T-cell (primary cell): Measurements from ENCODE around the gene TPRG1. TPM values are rescaled to one million over a fixed set of nuclear protein-coding genes. Genes with fewer than 3 reads are reported as not detected.

ENCODE experiments used
- ATAC-seq, 4 experiments: fragments of 200-7000 bp in 3 of 4; fragments of 150-1000 bp in 1 of 4; cut with Tn5 transposase; replicated peaks in 1 of 4; 1 replicate in 3 of 4; 2 replicates in 1 of 4; pipeline ENCODE4 v1.10.0; 2021; ENCODE audit warnings: moderate library complexity in 3 of 4, mild to moderate bottlenecking in 2 of 4, moderate number of reproducible peaks in 1 of 4
- CTCF ChIA-PET, 2 donors: fragments of 300-600 bp; sonication (Branson Sonifier 250); formaldehyde crosslinking; loops; one replicate each; lab custom pipeline; 2022; ENCODE audit warnings: antibody characterized with exemption in 2 of 2; lab: Charles Lee
- POLR2A ChIA-PET, 2 donors: fragments of 300-600 bp; sonication (Branson Sonifier 250); formaldehyde crosslinking; loops; one replicate each; lab custom pipeline; 2022; ENCODE audit warnings: antibody characterized with exemption in 2 of 2; lab: Charles Lee
- DNase-seq, 35 experiments: peaks; one replicate each; pipeline versions ENCODE4 v3.0.0 to v3.0.0-alpha.2; 2013 to 2023
- H3K27ac ChIP-seq: one replicate; pipeline ENCODE4 v1.5.1; 2013; ENCODE audit warnings: low read length
- H3K27me3 ChIP-seq, 2 experiments: replicated peaks in 1 of 2; 1 replicate in 1 of 2; 2 replicates in 1 of 2; pipeline versions ENCODE4 v1.6.1 to v1.7.0; 2013; ENCODE audit warnings: low read length in 1 of 2, mixed read lengths in 1 of 2; ENCODE audit not compliant: control insufficient read depth in 2 of 2, insufficient read depth in 2 of 2; ENCODE audit errors: extremely low read depth in 1 of 2
- H3K36me3 ChIP-seq, 2 donors: 1 replicate in 1 of 2; 2 replicates in 1 of 2; pipeline versions ENCODE4 v1.6.1 to v1.7.0; 2013; ENCODE audit warnings: low read length in 1 of 2; ENCODE audit not compliant: control insufficient read depth in 2 of 2, insufficient read depth in 1 of 2; ENCODE audit errors: extremely low read depth in 1 of 2
- H3K4me1 ChIP-seq, 2 experiments: 1 replicate in 1 of 2; 2 replicates in 1 of 2; pipeline versions ENCODE4 v1.6.1 to v1.7.0; 2013; ENCODE audit warnings: low read length in 2 of 2, mixed read lengths in 1 of 2; ENCODE audit not compliant: insufficient read depth in 2 of 2, control insufficient read depth in 1 of 2; ENCODE audit errors: extremely low read depth in 1 of 2
- H3K4me3 ChIP-seq, 2 donors: 1 replicate in 1 of 2; 2 replicates in 1 of 2; pipeline versions ENCODE4 v1.5.1 to v1.7.0; 2013; ENCODE audit warnings: mild to moderate bottlenecking in 2 of 2, low read length in 1 of 2, moderate library complexity in 1 of 2; ENCODE audit not compliant: control insufficient read depth in 1 of 2; ENCODE audit errors: extremely low read depth in 1 of 2
- H3K9me3 ChIP-seq: 2 replicates; pipeline ENCODE4 v1.7.0; 2013
- H3K27ac Mint-ChIP-seq, 2 donors: one replicate each; pipeline ENCODE4 v1.8.0; 2020 to 2021; ENCODE audit warnings: mild to moderate bottlenecking in 2 of 2, mixed read lengths in 2 of 2
- H3K27me3 Mint-ChIP-seq, 2 donors: one replicate each; pipeline ENCODE4 v1.8.0; 2021 to 2022; ENCODE audit warnings: mixed read lengths in 2 of 2
- H3K36me3 Mint-ChIP-seq: one replicate; pipeline ENCODE4 v1.8.0; 2021; ENCODE audit warnings: mixed read lengths
- H3K4me1 Mint-ChIP-seq, 3 donors: one replicate each; pipeline ENCODE4 v1.8.0; 2020 to 2022; ENCODE audit warnings: mixed read lengths in 3 of 3, mild to moderate bottlenecking in 1 of 3
- H3K4me3 Mint-ChIP-seq, 3 donors: one replicate each; pipeline ENCODE4 v1.8.0; 2020 to 2022; ENCODE audit warnings: mild to moderate bottlenecking in 3 of 3, mixed read lengths in 3 of 3, moderate library complexity in 3 of 3
- H3K9me3 Mint-ChIP-seq, 3 donors: one replicate each; pipeline ENCODE4 v1.8.0; 2020 to 2022; ENCODE audit warnings: mixed read lengths in 3 of 3
- WGBS: methylation state at CpG from one replicate; pipeline ENCODE4 v1.1.5; 2013; ENCODE audit warnings: missing lambda C conversion rate; ENCODE audit not compliant: insufficient coverage; 5-methylcytosine and 5-hydroxymethylcytosine counted together
- total RNA-seq, 35 experiments: library from RNA in 6 of 35; stranded (reverse) in 6 of 35; fragments of 120-200 nt in 1 of 35; gene quantifications; one replicate each; pipeline versions ENCODE4 v1.2.1 to v1.2.4 and lab custom pipeline; 2013 to 2026

Gene TPRG1
- total RNA-seq, 5 donors from 2014 or later (not counting 1 experiment from before 2014, with no cell fraction given), result 5.6 to 28.4 (median 15.5) TPM

DNA sequence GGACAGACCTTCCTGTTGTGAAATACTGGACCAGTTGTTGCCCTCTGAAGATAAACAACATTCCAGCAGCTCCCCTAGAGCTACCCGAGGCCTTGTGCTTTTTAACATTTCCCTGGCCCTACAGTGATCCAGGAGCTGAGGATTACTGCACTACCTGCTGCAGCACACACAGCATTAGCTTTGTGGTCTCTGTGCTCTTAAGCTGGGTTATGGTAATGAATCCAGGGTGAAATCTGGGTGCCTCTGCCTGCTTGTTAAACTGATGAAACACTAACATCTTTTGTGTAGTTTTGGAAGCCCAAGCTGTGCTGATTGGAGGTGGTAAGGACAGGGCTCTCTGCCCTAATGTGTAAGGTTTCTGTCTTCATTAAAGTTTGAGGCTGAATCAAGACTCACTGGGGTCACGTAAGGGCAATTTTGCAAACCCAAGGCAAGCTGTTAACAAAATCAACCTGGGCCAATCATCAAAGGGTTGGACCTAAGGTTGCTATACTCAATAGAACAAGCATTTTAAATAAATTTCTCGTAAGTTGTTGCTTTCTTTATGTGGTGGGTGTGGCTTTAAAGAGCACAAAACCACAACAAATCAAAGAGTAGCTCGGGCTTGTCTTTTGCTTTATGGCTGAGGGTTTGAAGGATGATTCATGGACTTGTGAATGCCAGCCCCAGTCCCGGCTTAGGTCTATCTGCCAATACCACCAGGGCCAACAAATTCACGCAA is 183.9 kb downstream of the TPRG1 start:
- CTCF ChIA-PET, result interaction anchor here (0.6 to 2.1 kb wide), 9 partner anchors 13 to 1615 kb away, joined by 3 to 10 read pairs (median 3); no protein-coding TSS in a partner anchor
- H3K27ac Mint-ChIP-seq, result peak overlapping the region; percentile 91 to 92
- peak overlapping the region; percentile 61 for H3K27ac ChIP-seq
- POLR2A ChIA-PET, result interaction anchor here in 1 of 2 donors (0.6 to 1.2 kb wide), 4 partner anchors 14 to 38 kb away, joined by 3 read pairs; no protein-coding TSS in a partner anchor
- DNase-seq (peak in 33 of 35 experiments; percentile 1 to 70 (median 18)), ATAC-seq (peak; percentile 87 to 98 (median 96))
- peak overlapping the region in 1 of 2 donors; percentile 3 for H3K4me3 ChIP-seq
- no peaks in the 10 kb centered on the region for H3K36me3 Mint-ChIP-seq
- peaks cover 30 to 41% (median 36%) of the 10 kb centered on the region in 3 donors for H3K4me1 Mint-ChIP-seq
- no peaks in the 10 kb centered on the region for H3K36me3 ChIP-seq
- WGBS, result no CpG with 5 or more reads among the region's 6 CpGs
- no peaks in the 10 kb centered on the region for H3K27me3 ChIP-seq
- H3K9me3 ChIP-seq, result no peaks in the 10 kb centered on the region
- no peaks in the 10 kb centered on the region for H3K27me3 Mint-ChIP-seq
- no peaks in the 10 kb centered on the region for H3K9me3 Mint-ChIP-seq
- H3K4me3 Mint-ChIP-seq, result peak overlapping the region; percentile 43 to 64 (median 49)
- H3K4me1 ChIP-seq, result peaks cover 17 to 20% of the 10 kb centered on the region in 2 experiments

DNA sequence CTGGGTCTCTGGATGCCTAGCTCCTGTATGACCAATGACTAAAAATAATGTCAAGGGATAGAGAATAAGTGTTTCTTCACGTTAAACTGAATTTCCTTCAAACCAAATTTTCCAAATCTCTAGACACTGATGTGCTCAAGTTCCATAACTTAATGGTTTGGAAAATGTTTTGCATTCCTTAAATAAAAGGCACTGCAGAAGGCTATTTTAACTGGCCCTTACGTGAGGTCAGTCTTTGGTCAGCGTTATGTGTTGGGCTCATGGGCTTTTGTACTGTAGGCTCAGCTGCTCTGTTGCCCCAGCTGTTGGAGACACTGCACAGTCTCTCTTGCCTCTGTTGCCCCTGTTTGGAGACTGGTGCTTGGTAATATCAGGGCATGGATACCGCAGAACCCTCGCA is 188.5 kb downstream of the TPRG1 start:
- no peak overlapping the region for H3K4me3 ChIP-seq
- H3K9me3 ChIP-seq, result no peaks in the 10 kb centered on the region
- Mint-ChIP-seq H3K4me1 (peaks cover 16 to 31% (median 23%) of the 10 kb centered on the region in 3 donors), H3K9me3 (no peaks in the 10 kb centered on the region), H3K27ac (no peak overlapping the region), H3K27me3 (no peaks in the 10 kb centered on the region), H3K4me3 (no peak overlapping the region), H3K36me3 (no peaks in the 10 kb centered on the region)
- no peaks in the 10 kb centered on the region for H3K27me3 ChIP-seq
- no peak overlapping the region for H3K27ac ChIP-seq
- H3K36me3 ChIP-seq, result no peaks in the 10 kb centered on the region
- POLR2A ChIA-PET, result no interaction called here
- ATAC-seq, result no peak
- CTCF ChIA-PET, result interaction anchor here in 1 of 2 donors (0.5 kb wide), 1 partner anchor 1623 kb away, joined by 9 read pairs; no protein-coding TSS in a partner anchor
- peaks cover 8 to 11% of the 10 kb centered on the region in 2 experiments for H3K4me1 ChIP-seq
- no peak for DNase-seq
- 93% methylated on average over 4 of the region's 5 CpGs for WGBS

DNA sequence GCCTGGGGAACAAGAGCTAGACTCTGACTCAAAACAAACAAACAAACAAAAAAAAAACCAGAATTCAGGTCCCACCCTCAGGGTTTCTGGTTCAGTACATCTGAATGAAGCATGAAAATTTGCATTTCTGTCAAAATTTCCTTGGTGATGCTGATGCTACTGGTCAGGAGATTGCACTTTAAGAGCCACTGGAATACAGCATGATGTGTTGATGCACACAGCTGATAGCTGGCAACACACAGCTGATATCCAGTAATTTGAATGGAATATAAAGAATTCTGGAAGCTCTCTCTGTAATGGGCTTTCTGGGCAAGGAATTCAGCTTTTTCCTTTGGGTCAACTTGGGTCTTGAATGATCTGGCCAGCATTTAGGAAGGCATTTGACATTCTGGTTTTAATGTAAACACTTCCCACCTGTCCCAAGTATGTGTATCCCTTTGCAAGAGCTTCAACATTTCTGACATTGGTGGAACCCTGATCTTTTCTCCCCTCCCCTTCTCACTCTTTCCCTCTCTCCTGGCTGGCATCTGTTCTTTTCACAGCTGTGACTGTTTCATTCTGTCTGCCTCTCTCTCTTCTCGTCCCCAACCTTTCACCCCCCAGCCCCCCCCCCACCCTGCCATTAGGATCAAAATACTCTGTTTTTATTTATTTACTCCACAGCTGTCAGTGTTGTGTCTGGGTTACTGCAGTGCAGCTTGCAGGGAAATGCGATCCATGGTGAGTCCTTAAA is 189.5 kb downstream of the TPRG1 start:
- ATAC-seq, result no peak
- CTCF ChIA-PET, result no interaction called here
- Histone ChIP-seq H3K27me3 (no peaks in the 10 kb centered on the region), H3K9me3 (no peaks in the 10 kb centered on the region), H3K4me1 (peaks cover 0 to 4% of the 10 kb centered on the region in 2 experiments), H3K36me3 (no peaks in the 10 kb centered on the region), H3K27ac (no peak overlapping the region), H3K4me3 (no peak overlapping the region)
- no peak overlapping the region for H3K27ac Mint-ChIP-seq
- no peak overlapping the region for H3K4me3 Mint-ChIP-seq
- DNase-seq, result no peak
- no CpG with 5 or more reads among the region's 2 CpGs for WGBS
- POLR2A ChIA-PET, result no interaction called here
- no peaks in the 10 kb centered on the region for H3K36me3 Mint-ChIP-seq
- peaks cover 8 to 22% (median 14%) of the 10 kb centered on the region in 3 donors for H3K4me1 Mint-ChIP-seq
- H3K9me3 Mint-ChIP-seq, result no peaks in the 10 kb centered on the region
- H3K27me3 Mint-ChIP-seq, result no peaks in the 10 kb centered on the region

DNA sequence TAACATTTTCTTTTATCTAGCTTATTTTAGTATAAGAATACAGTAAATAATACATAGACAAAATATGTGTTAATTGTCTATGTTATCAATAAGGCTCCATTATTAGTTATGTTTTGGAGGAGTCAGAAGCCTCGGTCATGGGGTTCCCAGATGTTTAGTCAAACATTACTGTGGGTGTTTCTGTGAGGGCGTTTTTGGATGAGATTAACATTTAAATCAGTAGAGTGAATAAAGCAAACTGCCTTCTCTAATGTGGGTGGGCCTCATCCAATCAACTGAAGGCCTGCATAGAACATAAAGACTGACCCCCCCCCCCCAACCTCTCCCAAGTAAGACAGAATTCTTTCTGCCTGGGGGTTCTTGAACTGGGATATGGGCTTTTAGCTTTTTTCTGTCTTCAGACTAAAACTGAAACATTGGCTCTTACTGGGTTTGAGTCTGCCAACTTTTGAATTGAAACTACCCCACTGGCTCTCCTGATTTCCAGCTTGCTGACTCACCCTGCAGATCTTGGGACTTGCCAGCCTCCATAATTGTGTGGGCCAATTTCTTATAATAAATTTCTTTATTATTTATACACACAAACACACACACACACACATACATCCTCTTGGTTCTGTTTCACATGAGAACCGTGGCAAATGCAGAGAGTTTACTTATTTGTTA is 192.0 kb downstream of the TPRG1 start:
- H3K4me1 Mint-ChIP-seq, result peaks cover 2 to 6% (median 5%) of the 10 kb centered on the region in 3 donors

DNA sequence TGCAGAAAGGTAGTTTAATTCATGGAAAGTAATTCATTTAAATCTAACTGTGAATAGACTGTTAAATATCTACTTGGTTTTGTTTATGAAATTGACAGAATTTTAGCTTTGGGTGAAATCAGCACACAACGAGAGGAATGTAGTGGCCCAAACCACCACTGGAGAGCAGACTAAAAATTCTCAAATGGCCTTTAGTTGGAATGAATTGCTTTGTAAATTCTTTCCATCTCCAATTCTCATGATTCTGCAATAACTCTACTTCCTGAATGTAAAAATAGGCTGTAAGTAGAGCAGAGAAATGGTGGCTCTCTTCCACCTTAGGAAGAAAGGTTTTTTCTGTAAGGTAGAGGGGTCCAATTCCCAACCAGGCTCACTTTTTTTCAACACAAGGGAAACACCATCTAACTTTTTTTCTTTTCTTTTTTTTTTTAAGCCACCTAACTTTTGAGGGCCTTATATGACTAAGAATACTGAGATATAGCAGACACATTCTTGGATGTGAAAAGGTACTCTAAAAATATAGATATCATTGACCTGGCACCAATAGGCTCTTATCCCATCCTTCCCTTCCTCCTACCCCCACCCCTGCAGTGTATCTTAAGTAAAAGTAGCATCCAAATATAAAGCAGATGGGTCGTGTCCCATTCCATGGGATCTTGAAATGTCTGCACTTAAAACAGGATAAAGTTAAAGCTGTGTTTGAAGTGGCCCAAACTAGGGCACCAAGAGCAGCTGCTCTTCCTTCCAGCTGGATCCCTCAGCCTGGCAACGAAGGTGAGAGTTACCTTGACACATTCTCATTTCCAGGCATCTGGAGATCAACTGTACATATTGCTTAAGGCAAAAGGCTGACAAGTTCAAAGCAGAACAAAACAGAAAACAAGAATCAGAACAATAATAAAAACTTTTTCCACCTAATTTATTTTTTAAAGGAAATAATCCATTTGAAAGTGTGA is 194.1 kb downstream of the TPRG1 start:
- H3K36me3 ChIP-seq, result no peaks in the 10 kb centered on the region
- H3K27me3 ChIP-seq, result no peaks in the 10 kb centered on the region
- Mint-ChIP-seq H3K4me3 (no peak overlapping the region), H3K36me3 (no peaks in the 10 kb centered on the region), H3K27ac (no peak overlapping the region), H3K9me3 (peaks cover 0 to 2% (median 0%) of the 10 kb centered on the region in 3 donors), H3K4me1 (peaks cover 0 to 3% (median 0%) of the 10 kb centered on the region in 3 donors), H3K27me3 (no peaks in the 10 kb centered on the region)
- POLR2A ChIA-PET, result no interaction called here
- no peaks in the 10 kb centered on the region for H3K4me1 ChIP-seq
- no peak overlapping the region for H3K27ac ChIP-seq
- ATAC-seq, result no peak
- H3K4me3 ChIP-seq, result no peak overlapping the region
- CTCF ChIA-PET, result no interaction called here
- 100% methylated on average over 2 of the region's 3 CpGs for WGBS
- no peaks in the 10 kb centered on the region for H3K9me3 ChIP-seq
- no peak for DNase-seq

More for the DNA sequence above, 192.0 kb downstream of the TPRG1 start:
- H3K27ac ChIP-seq, result no peak overlapping the region
- no peaks in the 10 kb centered on the region for H3K9me3 Mint-ChIP-seq
- H3K36me3 Mint-ChIP-seq, result no peaks in the 10 kb centered on the region
- no peak overlapping the region for H3K27ac Mint-ChIP-seq
- ATAC-seq (no peak), DNase-seq (no peak)
- CTCF ChIA-PET, result interaction anchor here in 1 of 2 donors (0.5 kb wide), 1 partner anchor 597 kb away, joined by 3 read pairs; no protein-coding TSS in a partner anchor
- H3K36me3 ChIP-seq, result no peaks in the 10 kb centered on the region
- H3K27me3 ChIP-seq, result no peaks in the 10 kb centered on the region
- no peak overlapping the region for H3K4me3 Mint-ChIP-seq
- no CpG with 5 or more reads among the region's 3 CpGs for WGBS
- no peaks in the 10 kb centered on the region for H3K4me1 ChIP-seq
- no peak overlapping the region for H3K4me3 ChIP-seq
- H3K27me3 Mint-ChIP-seq, result no peaks in the 10 kb centered on the region
- no peaks in the 10 kb centered on the region for H3K9me3 ChIP-seq
- POLR2A ChIA-PET, result interaction anchor here in 1 of 2 donors (0.5 kb wide), 1 partner anchor 972 kb away, joined by 6 read pairs; no protein-coding TSS in a partner anchor
